HFF-Myc (cell line): Measurements from ENCODE around the gene SF1.

ENCODE experiments used
- DNase-seq: peaks from one replicate; pipeline ENCODE4 v3.0.0-alpha.2; 2011; ENCODE audit warnings: low read depth; ENCODE audit errors: extremely low read depth
- H3K4me3 ChIP-seq: replicated peaks from 2 replicates; pipeline ENCODE4 v1.5.1; 2011; ENCODE audit warnings: low read depth, mild to moderate bottlenecking, control low read depth, low read length
- TF ChIP-seq, protein P1 (sequence below): IDR thresholded peaks from 2 replicates; pipeline ENCODE4 v1.5.1; 2012; ENCODE audit warnings: mild to moderate bottlenecking, low read depth, low read length, control low read depth; ENCODE audit errors: missing control alignments

Gene SF1

DNA sequence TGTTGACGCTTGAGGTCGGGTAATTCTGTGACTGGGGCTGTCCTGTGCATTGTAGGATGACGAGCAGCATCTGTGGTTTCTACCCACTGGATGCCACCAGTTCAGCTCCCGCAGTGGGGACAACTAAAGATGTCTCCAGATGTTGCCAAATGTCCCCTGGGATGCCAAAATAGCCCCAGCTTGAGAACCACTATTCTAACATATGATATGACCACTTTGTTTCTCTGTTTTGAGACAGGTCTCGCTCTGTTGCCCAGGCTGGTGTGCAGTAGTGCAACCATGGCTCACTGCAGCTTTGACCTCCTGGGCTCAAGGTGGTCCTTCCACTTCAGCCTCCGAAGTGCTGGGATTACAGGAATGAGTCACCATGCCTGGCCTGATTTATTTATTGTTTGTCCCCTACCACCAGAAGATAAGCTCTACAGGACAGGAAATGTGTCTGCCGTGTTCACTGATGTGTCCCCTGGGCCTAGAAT is 36.4 kb upstream of the SF1 start:
- TF ChIP-seq, protein P1, sequence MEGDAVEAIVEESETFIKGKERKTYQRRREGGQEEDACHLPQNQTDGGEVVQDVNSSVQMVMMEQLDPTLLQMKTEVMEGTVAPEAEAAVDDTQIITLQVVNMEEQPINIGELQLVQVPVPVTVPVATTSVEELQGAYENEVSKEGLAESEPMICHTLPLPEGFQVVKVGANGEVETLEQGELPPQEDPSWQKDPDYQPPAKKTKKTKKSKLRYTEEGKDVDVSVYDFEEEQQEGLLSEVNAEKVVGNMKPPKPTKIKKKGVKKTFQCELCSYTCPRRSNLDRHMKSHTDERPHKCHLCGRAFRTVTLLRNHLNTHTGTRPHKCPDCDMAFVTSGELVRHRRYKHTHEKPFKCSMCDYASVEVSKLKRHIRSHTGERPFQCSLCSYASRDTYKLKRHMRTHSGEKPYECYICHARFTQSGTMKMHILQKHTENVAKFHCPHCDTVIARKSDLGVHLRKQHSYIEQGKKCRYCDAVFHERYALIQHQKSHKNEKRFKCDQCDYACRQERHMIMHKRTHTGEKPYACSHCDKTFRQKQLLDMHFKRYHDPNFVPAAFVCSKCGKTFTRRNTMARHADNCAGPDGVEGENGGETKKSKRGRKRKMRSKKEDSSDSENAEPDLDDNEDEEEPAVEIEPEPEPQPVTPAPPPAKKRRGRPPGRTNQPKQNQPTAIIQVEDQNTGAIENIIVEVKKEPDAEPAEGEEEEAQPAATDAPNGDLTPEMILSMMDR: no peak
- H3K4me3 ChIP-seq: no peak overlapping the region
- no peak for DNase-seq

DNA sequence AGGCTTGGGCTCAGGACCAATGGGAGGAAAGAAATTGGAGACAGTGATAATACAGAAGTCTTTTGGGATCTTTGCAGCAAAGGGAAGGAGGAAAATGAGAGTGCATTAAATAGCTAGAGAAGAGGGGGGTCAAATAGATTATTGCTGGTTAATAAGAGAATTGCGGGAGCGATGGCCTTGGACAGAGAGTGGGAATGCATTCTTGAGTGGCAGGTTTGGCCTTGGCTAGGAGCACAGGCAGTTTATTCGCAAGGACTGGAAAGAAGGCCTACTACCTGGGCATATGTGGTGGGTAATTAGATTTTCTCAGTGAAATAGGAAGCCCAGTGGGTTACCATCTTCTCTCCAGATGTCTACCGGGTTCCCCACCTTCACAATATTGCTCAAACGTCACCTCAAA is 35.5 kb upstream of the SF1 start:
- DNase-seq: no peak
- TF ChIP-seq, protein P1: no peak
- H3K4me3 ChIP-seq: no peak overlapping the region

DNA sequence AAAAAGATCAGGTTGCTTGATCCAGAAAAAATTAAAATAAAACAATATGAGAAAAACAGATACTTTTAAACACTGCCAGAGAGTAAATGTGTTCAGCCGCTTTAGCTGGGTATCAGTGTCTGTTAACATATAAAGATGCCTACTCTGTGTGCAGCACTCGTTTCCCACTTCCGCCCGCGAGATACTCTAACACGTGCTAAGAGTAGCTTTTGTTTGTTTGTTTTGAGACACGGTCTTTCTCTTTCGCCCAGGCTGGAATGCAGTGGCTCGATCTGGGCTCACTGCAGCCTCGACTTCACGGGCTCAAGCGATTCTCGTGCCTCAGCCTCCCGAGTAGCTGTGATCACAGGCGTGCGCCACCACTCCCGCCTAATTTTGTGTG is 32.5 kb upstream of the SF1 start:
- DNase-seq: no peak
- peak overlapping the region; percentile 88 for H3K4me3 ChIP-seq
- TF ChIP-seq, protein P1: no peak

DNA sequence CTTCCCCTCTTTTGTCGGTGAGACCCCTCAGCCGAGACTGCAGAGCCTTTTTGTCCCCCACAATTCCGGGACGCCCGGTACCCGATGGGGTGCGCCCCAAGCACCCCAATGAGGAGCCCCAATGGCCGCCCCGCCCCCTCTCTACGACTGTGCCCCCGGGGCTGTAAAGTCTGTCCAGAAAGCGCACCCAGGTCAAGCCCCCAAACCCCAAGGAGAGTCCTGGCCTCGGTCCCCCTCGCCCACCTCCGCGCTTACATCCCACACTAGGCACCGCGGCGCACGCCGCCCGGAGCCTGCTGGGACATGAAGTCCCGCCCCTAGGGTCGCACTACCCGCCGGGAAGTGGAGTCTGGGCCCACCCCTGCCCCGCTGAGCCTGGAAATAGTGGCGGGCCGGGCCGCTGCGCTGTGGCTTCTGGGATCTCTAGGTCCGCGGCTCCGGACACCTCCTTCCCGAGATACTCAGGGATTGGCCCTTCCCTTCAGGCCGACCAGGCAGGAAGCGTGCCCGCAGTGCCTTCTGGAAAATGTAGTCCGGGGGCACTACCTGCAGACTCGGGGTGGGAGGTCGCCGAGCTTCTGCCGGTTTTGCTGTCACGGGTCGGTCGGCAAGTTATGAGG is 32.0 kb upstream of the SF1 start, which contains the start of gene MEN1:
TSS of gene MEN1 (minus strand) at position 281 of the 620 bp plus-strand sequence. CDS start 442 bp downstream, outside the sequence.
- peak; percentile 84 for DNase-seq
- TF ChIP-seq, protein P1: no peak

DNA sequence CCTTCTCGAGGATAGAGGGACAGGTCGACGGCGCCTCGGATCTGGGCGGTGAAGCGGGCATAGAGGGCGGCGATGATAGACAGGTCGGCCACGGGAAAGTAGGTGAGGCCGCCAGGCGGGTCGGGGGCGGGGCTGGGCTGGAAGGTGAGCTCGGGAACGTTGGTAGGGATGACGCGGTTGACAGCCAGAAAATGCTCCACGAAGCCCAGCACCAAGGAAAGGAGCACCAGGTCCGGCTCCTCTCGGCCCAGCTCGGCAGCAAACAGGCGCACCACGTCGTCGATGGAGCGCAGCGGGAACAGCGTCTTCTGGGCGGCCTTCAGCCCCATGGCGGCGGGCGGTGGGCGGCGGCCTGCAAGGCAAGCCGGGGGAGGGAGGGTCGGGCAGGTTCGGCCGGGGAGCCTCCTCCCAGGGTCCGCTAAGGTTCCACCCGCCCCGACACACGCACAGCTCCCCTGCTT is 31.5 kb upstream of the SF1 start:
- DNase-seq: no peak
- TF ChIP-seq, protein P1: no peak
- H3K4me3 ChIP-seq: peak overlapping the region; percentile 88

More for the DNA sequence above, 32.0 kb upstream of the SF1 start, which contains the start of gene MEN1:
- peak within 1 kb of the TSS; percentile 88 for H3K4me3 ChIP-seq

DNA sequence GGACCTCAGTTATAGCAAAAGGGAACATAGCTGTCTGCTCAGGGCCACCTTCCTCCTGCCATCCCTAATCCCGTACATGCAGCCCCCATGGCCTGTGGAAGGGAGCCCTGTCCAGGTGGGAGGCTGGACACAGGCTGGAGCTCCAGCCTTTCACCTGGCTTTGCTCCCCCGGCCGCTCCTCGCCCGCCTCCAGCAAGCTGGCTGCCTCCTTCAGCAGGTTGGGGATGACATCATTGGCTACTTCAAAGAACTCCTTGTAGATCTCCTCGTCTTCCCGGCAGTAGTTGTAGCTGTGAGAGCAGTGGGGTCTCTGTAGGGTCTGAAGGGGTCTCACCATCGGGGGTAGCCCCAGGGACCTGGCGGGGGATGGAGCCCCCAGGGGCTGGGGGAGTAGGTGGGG is 27.1 kb upstream of the SF1 start:
- TF ChIP-seq, protein P1: no peak
- DNase-seq: no peak
- no peak overlapping the region for H3K4me3 ChIP-seq
